GM19328 (cell line): Measurements from ENCODE around the gene TMEM134.

Experiments
- ATAC-seq: cut with Tn5 transposase; IDR thresholded peaks from one replicate; pipeline ENCODE4 v1.9.1; 2021; ENCODE audit warnings: mild to moderate bottlenecking, moderate library complexity; ENCODE audit not compliant: unreplicated experiment

The TMEM134 gene

GRCh38 chr11:67500831-67501715 is 32.0 kb upstream of the TMEM134 start:
- ATAC-seq: no peak

- no peak for ATAC-seq
These were observed 31.4 kb upstream of the TMEM134 start for GRCh38 chr11:67500484-67500821.

GRCh38 chr11:67499808-67500483 is 30.9 kb upstream of the TMEM134 start:
- no peak for ATAC-seq

DNA sequence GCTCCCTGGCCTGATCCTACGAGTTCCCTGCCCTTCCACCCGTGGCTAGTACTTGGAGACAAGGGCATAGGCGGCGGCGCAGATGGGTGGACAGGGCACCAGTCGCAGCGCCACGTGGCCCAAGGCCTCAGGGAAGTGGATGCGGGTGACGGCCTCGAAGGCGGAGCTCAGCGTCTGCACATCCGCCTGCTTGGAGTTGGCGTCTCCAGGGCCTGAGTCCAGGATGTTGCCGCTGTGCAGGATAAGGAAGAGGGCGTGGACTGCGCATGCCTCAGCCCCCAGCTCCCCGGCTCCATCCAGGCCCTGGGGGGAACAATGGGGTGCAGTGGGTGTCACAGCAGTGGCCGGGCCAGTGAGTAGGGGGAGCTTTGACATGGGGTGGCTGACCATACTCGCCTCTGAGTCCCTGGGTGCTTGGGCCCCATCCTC is 29.5 kb upstream of the TMEM134 start:
- ATAC-seq: no peak

GRCh38 chr11:67497656-67498291 is 28.7 kb upstream of the TMEM134 start:
- ATAC-seq: no peak

- ATAC-seq: no peak
These were observed 27.1 kb upstream of the TMEM134 start for GRCh38 chr11:67496113-67496512.

- ATAC-seq: no peak
These were observed 26.4 kb upstream of the TMEM134 start for GRCh38 chr11:67495234-67496005.

DNA sequence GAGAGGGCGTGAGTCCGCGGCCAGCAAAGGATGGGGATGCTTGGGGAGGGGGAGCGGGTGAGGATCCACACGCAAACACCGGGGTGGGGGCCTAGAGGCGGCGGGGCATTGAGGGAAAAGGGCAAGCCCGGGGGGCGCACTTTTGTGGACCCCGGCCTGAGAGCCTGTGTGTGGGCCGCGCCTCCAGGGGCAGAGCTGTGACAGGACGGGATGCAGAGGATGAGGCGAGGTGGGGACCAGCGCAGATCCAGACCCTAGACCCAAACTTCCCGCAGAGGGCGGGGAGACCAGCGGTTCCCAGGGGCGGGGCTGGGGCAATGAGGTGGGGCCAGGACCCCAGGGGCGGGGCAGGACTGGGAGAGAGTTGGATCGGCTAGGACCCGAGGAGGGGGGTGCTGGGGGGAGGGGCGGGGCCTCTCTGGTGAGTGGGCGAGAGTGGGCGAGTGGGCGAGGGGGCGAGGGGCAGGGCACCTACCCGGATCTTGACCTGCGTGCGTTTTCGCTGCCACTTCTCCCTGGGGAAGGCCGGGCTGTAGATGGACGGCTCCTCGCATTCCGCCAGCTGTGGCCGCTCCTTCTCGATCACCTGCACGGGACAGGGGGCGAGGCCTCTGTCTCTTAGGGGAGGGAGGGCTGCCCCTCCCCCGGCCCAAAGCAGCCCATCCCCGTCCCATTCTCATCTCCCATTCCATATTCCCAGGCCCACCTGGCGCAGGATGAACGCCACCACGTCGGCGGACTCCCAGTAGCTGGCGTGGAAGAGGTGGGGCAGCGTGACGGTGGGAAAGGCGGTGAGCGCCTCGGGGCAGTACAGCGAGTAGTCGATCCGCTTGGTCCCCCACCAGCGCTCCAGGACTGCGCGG is 25.6 kb upstream of the TMEM134 start:
- ATAC-seq: no peak

GRCh38 chr11:67493548-67494370 is 24.7 kb upstream of the TMEM134 start:
- no peak for ATAC-seq

DNA sequence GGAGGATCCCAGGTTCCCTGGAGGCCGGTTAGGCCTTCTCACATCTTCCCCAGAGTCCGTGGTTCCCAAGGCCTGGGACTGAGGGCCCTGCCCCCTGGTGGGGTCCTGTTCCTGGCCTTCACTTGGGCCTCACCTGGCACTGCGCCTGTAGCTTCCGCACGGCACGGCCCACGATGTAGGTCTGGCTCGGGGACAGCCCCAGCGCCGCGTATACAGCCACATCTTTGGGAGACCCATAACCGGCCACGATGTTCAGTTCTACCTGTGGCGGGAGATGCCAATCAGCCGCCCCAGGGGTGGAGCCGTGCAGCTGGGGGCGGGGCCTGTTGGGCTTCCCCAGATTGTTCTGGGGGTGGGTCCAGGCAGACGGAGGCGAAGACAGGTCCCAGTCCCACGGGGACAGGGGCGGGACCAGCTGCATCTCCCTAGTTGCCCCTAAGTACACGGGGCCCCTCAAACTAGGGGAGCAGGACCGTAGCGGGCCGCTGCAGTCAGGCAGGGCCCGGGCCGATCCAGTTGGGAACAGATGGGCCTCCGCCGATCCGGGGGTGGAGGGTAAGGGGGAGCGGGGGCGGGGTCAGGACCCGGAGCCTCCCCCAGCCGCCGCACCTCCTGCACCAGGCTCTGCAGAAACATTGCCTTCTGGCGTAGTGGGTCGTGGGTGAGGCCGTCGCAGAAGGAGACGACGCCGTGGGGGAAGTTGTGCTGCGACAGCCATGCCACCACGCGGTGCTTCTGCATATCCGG is 23.9 kb upstream of the TMEM134 start:
- no peak for ATAC-seq

DNA sequence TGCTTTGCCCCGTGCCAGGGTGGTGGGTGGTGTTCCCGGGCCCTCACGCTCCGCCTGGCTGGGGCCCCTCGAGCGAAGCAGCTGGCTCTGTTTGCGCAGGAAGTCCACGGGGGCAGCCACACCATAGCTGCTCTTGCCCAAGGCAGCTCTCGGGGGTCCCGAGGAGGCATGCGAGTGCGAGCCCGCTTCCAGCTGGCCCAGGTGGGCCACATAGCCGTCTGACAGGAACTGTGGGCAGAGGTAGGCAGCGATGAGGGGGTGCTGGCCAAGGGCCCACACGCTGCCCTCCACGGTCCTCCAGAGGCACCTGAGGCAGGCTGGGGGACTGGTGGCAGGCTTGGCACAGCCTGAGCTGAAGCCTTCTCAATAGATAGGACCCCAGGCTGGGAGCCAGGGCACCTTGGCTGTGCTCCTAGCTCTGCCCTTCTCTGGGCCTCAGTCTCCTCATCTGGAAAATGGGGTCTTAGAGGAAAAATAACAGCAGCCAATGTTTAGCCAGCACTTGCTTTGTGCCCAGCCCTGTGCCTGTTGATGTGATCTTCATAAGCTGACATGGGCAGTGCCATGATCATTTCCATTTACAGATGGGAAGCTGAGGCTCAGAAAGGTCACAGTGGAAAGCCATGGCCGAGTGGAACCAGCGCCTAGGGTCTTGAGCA is 23.1 kb upstream of the TMEM134 start:
- no peak for ATAC-seq

DNA sequence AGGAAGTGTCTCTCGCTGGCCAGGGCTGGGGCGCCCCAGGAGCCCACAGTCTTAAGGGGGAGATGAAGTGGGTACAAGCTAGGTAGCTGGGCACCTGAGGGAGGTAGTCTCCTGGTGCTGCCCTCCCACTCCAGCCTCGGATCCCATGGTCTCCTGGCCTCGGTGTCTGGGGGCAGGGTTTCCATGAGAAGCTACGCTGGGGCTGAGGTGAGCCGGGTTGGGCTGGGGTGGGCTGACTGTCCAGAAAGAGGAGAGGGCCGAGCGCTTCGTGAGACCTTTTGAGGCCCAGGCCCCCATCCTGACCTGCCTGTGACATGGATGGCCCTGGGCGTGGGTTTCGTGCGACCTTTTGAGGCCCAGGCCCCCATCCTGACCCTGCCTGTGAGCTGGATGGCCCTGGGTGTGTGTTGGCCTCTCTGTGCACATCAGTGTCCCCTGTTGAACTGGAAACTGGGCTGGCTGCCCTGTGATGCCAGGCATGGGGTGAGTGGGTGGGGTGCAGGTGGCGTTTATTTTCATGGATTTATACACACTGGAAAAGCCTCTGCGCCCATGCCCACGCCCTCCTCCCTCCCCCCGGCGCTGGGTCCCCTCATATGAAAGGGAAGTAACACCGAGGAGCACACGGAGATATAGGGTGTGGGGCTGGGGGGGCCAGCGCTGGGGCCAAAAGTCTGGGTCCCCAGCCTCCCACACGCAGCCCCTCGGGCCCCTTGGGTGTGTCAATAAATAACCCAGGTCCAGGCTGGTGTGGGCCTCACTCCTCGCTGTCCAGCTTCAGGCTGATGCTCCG is 22.4 kb upstream of the TMEM134 start:
- ATAC-seq: no peak

- no peak for ATAC-seq
These were observed 21.6 kb upstream of the TMEM134 start for GRCh38 chr11:67490727-67491065.

DNA sequence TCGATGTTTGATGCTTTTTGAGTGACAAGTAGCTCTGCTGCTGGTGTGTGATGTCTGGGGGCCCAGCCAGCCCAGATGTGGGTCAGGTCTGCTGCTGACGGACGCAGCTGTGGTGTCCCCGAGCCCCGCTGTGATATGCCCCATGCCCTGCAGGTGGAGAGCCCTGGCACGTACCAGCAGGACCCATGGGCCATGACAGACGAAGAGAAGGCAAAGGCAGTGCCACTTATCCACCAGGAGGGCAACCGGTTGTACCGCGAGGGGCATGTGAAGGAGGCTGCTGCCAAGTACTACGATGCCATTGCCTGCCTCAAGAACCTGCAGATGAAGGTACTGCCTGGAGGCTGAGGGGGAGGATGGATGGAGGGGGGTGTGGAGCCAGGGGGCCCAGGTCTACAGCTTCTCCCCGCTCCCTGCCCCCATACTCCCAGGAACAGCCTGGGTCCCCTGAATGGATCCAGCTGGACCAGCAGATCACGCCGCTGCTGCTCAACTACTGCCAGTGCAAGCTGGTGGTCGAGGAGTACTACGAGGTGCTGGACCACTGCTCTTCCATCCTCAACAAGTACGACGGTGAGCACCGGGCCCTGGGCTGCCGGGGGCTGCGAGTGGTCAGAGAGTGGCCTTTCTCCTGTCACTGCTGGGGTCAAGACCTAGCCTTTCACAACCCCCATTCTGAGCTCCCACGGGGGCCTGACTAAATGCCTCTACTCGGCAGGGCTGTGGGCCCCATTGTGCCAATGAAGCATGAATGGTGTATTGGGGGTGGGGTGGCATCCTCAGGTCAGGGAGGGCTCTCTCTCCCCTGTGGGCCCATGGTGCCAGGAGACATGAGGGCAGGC is 21.1 kb upstream of the TMEM134 start:
- ATAC-seq: no peak

DNA sequence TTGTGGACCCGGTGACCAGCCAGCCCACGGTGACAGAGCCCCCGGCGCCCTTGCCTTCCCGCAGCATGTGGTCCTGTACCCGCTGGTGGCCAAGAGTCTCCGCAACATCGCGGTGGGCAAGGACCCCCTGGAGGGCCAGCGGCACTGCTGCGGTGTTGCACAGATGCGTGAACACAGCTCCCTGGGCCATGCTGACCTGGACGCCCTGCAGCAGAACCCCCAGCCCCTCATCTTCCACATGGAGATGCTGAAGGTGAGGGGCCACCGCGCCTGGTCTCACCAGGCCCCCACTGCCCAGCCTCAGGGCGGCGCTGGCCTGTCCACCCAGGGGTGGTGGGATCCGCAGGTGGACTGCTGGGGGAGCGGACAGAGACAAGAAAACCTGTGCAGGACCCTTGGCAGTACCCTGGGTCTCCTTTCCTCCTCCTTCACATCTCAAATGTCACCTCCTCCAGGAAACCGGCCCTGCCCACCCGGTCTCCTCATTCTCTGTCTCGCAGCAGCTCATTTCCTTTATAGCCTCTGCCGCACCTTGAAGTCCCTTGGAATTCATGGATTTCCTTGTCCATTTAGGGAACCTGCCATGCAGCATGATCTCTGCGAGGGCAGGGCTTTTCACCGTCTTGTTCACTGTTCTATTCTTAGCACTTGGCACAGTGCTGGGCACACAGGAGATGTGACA is 20.3 kb upstream of the TMEM134 start:
- no peak for ATAC-seq
